ENCODE measurements around the gene FAM171A2. TPM values are rescaled to one million over a fixed set of nuclear protein-coding genes. Genes with fewer than 3 reads are reported as not detected.

The FAM171A2 gene
- total RNA-seq, 1 experiment from 2014 or later, result 7.6 TPM

DNA sequence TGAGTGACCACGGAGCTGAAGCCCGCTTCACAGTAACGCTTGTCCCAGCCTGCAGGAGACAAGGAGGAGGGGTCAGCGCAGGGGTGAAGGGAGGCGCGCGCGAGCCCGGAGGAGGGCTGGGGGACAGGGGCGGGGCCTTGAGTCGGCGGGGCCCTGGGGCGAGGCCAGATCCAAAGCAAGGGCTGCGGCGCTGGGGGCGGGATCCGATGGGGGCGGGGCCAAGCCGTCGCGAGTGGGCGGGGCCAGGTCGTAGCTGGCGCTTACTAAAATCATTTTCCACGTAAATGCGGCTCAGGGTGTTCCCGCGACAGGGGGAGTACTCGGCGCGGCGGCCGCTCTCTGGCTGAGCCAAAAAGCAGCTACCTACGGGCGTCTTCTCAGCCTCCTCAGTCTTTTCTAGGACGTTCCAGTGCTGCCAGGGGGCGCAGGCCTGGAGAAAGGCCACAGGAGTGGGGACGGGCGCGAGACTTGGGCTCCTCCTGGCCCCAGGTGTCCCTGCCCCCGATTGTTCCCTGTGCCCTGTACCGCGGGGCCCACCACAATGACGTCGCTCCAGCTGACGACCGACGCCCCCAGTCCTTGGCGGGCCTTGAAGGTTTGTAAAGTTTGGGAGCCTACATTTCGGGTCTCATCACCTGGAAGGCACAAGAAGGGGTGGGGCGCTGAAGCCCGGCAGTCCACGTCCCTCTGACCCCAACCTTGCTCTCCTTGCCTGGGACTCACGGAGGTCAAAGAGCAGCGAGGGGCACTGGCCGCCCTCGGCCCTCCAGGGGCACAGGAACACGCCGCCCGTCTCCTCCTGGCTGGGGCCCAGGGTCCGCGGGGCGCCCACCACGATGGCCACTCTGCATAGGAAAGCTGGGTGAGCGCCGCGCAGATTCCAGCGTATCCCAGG, 21.9 kb upstream of the FAM171A2 start:
- POLR2A ChIA-PET, result no interaction called here
- BruUV-seq (replicated peaks), result no TSS peak
- in situ Hi-C loops (cut with HindIII; ENCODE audit: low pct_unique_long_range_greater_than_20kb, low sequenced_read_pairs), result no loop called here

DNA sequence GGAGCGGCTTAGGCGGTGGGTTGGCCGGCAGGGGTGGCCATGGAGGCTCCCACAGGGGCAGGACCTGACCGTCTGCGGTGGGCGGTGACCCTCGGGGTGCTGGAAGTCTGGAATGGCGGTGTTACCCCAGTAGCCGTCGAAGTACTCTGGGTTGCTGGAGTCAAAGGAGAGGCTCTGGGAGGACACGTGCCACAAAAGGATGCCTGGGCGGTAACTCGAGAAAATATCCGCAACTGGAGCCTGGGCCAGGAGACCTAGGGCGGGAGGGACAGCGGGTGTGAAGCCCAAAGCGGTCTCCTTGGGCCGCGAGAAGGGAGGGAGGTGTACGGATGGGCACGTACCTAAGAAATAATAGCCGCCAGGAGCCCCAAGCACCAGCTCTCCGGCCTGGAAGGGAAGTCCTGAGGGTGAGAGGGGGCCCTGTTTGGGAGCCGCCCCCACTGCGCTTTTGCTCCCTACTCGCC, 21.2 kb upstream of the FAM171A2 start:
- CTCF ChIA-PET, result interaction anchor here (0.7 kb wide), 1 partner anchor 18 kb away, joined by 3 read pairs; no protein-coding TSS in a partner anchor
- POLR2A ChIA-PET, result no interaction called here
- in situ Hi-C loops (cut with HindIII; ENCODE audit: low pct_unique_long_range_greater_than_20kb, low sequenced_read_pairs) (no loop called here), intact Hi-C loops (cut with micrococcal nuclease; ENCODE audit: unreplicated experiment) (no loop called here)
- Histone ChIP-seq H3K9me3 (ENCODE audit: control insufficient read depth, insufficient read depth, low read depth, low read length) (no peaks in the 10 kb centered on the region), H3K36me3 (ENCODE audit: control insufficient read depth, insufficient read depth, low read length) (no peaks in the 10 kb centered on the region), H3K4me3 (ENCODE audit: low read depth in 2 of 2, low read length in 2 of 2) (peak overlapping the region; percentile 50 to 64), H3K4me1 (ENCODE audit: control insufficient read depth, insufficient read depth, low read length) (peaks cover 2% of the 10 kb centered on the region; the same call in 1 of the 2 replicates), H3K27ac (ENCODE audit: low read length) (no peak overlapping the region), H3K27me3 (ENCODE audit: control insufficient read depth, insufficient read depth, low read length) (no peaks in the 10 kb centered on the region)
- no TSS peak for BruUV-seq (replicated peaks)
- ATAC-seq (no peak; the same call in none of the 2 replicates), DNase-seq (ENCODE audit: low read depth, low spot score) (no peak)
- TF ChIP-seq SIN3A (IDR thresholded peaks at IDR 0.05; ENCODE audit: borderline replicate concordance, insufficient read depth, low read depth, low read length), result no peak
- TF ChIP-seq, protein P1, sequence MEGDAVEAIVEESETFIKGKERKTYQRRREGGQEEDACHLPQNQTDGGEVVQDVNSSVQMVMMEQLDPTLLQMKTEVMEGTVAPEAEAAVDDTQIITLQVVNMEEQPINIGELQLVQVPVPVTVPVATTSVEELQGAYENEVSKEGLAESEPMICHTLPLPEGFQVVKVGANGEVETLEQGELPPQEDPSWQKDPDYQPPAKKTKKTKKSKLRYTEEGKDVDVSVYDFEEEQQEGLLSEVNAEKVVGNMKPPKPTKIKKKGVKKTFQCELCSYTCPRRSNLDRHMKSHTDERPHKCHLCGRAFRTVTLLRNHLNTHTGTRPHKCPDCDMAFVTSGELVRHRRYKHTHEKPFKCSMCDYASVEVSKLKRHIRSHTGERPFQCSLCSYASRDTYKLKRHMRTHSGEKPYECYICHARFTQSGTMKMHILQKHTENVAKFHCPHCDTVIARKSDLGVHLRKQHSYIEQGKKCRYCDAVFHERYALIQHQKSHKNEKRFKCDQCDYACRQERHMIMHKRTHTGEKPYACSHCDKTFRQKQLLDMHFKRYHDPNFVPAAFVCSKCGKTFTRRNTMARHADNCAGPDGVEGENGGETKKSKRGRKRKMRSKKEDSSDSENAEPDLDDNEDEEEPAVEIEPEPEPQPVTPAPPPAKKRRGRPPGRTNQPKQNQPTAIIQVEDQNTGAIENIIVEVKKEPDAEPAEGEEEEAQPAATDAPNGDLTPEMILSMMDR (IDR thresholded peaks at IDR 0.05), result no peak
- no peak for TF ChIP-seq POLR2AphosphoS5 (IDR thresholded peaks at IDR 0.05; ENCODE audit: low read depth, low read length)
- TF ChIP-seq, protein P2, sequence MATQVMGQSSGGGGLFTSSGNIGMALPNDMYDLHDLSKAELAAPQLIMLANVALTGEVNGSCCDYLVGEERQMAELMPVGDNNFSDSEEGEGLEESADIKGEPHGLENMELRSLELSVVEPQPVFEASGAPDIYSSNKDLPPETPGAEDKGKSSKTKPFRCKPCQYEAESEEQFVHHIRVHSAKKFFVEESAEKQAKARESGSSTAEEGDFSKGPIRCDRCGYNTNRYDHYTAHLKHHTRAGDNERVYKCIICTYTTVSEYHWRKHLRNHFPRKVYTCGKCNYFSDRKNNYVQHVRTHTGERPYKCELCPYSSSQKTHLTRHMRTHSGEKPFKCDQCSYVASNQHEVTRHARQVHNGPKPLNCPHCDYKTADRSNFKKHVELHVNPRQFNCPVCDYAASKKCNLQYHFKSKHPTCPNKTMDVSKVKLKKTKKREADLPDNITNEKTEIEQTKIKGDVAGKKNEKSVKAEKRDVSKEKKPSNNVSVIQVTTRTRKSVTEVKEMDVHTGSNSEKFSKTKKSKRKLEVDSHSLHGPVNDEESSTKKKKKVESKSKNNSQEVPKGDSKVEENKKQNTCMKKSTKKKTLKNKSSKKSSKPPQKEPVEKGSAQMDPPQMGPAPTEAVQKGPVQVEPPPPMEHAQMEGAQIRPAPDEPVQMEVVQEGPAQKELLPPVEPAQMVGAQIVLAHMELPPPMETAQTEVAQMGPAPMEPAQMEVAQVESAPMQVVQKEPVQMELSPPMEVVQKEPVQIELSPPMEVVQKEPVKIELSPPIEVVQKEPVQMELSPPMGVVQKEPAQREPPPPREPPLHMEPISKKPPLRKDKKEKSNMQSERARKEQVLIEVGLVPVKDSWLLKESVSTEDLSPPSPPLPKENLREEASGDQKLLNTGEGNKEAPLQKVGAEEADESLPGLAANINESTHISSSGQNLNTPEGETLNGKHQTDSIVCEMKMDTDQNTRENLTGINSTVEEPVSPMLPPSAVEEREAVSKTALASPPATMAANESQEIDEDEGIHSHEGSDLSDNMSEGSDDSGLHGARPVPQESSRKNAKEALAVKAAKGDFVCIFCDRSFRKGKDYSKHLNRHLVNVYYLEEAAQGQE (IDR thresholded peaks at IDR 0.05; ENCODE audit: insufficient read depth in 1 of 2, low read depth in 2 of 2, low read length in 1 of 2), result no peak
- TF ChIP-seq TCF7L2 (IDR thresholded peaks at IDR 0.05; ENCODE audit: low read depth, low read length), result no peak

More for the DNA sequence above, 21.9 kb upstream of the FAM171A2 start:
- no peaks in the 10 kb centered on the region for H3K27me3 ChIP-seq (ENCODE audit: control insufficient read depth, insufficient read depth, low read length)
- TF ChIP-seq POLR2AphosphoS5 (IDR thresholded peaks at IDR 0.05; ENCODE audit: low read depth, low read length) (no peak), SIN3A (IDR thresholded peaks at IDR 0.05; ENCODE audit: borderline replicate concordance, insufficient read depth, low read depth, low read length) (no peak), TCF7L2 (IDR thresholded peaks at IDR 0.05; ENCODE audit: low read depth, low read length) (no peak)
- TF ChIP-seq, protein P2 (IDR thresholded peaks at IDR 0.05; ENCODE audit: insufficient read depth in 1 of 2, low read depth in 2 of 2, low read length in 1 of 2), result no peak
- TF ChIP-seq, protein P1 (IDR thresholded peaks at IDR 0.05), result no peak; the same call in 1 of the 2 replicates
- H3K4me3 ChIP-seq (ENCODE audit: low read depth in 2 of 2, low read length in 2 of 2), result peak overlapping the region; percentile 50 to 64
- intact Hi-C loops (cut with micrococcal nuclease; ENCODE audit: unreplicated experiment), result no loop called here
- DNase-seq (ENCODE audit: low read depth, low spot score) (no peak), ATAC-seq (peak; percentile 89)
- CTCF ChIA-PET, result interaction anchor here (0.6 to 0.7 kb wide), 2 partner anchors 19 to 107 kb away, joined by 3 to 4 read pairs; no protein-coding TSS in a partner anchor
- H3K27ac ChIP-seq (ENCODE audit: low read length), result no peak overlapping the region
- no peaks in the 10 kb centered on the region for H3K36me3 ChIP-seq (ENCODE audit: control insufficient read depth, insufficient read depth, low read length)
- H3K9me3 ChIP-seq (ENCODE audit: control insufficient read depth, insufficient read depth, low read depth, low read length), result no peaks in the 10 kb centered on the region
- H3K4me1 ChIP-seq (ENCODE audit: control insufficient read depth, insufficient read depth, low read length), result peaks cover 2% of the 10 kb centered on the region; the same call in 1 of the 2 replicates
